ENCODE results near the gene CORT.

- TF ChIP-seq MTA3 (IDR thresholded peaks at IDR 0.05; ENCODE audit: borderline replicate concordance, low read length) (no peak), EZH2 (IDR thresholded peaks at IDR 0.05; ENCODE audit: borderline replicate concordance, control insufficient read depth, low read depth, low read length) (no peak)
These were observed 18.6 kb upstream of the CORT start for GRCh38 chr1:10431070-10431730.
